GM19452 (cell line): ENCODE results near the gene FAM131B.

ENCODE experiments used
- ATAC-seq: cut with Tn5 transposase; IDR thresholded peaks from one replicate; pipeline ENCODE4 v1.9.1; 2021; ENCODE audit not compliant: unreplicated experiment

FAM131B gene

DNA sequence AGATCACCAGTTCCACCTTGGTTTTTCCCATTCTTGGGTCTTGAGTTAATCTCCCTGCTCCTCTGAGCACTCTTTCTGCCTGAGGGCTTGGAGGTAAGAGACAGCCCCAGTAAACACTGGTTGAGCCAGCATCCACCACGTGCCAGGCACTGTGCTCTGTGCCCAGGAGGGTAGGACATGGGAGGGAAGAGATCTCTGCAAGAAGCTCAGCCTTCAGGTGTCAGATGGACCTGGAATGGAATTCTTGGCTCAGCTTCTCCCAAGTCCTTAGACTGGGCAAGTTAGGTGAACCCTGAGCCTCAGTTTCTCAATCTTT lies 21.1 kb upstream of the FAM131B start:
- no peak for ATAC-seq

DNA sequence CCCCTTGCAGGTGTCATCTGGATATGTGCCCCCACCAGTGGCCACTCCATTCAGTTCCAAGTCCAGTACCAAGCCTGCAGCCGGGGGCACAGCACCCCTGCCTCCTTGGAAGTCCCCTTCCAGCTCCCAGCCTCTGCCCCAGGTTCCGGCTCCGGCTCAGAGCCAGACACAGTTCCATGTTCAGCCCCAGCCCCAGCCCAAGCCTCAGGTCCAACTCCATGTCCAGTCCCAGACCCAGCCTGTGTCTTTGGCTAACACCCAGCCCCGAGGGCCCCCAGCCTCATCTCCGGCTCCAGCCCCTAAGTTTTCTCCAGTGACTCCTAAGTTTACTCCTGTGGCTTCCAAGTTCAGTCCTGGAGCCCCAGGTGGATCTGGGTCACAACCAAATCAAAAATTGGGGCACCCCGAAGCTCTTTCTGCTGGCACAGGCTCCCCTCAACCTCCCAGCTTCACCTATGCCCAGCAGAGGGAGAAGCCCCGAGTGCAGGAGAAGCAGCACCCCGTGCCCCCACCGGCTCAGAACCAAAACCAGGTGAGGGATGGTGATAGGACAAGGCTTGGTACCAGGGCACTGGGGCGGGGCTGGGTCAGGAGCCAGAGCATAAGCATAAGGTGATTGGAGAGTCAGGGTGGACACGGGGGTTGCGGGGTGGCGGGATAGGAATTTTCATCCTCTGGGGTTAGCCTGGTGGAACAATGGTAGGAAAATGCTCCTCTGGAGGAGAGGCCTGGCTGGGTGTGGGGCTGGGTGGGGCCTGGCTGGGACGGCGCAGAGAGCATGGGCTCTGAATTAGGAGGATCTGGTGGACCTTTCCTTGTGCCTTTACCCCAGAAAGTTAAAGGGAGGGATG lies 20.5 kb upstream of the FAM131B start:
- ATAC-seq: no peak

DNA sequence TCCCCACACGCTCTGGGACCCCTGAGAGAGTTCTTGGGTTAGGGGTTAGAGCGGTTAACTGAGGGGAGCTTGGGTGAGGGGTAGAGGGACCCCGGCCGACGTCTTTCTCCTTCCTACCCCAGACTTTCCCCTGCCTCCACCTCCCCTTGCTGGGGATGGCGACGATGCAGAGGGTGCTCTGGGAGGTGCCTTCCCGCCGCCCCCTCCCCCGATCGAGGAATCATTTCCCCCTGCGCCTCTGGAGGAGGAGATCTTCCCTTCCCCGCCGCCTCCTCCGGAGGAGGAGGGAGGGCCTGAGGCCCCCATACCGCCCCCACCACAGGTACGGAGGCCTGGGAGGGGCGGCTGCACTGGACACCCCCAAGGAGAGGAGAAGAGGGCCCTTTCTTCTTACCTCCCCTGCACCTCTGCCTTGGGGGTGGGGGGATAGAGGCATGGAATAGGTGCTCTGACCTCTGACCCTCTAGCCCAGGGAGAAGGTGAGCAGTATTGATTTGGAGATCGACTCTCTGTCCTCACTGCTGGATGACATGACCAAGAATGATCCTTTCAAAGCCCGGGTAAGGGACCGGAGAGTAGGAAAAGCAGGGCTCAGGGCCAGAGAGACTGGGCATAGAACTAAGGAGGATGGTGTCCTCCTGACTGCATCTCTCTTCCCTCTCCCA lies 19.7 kb upstream of the FAM131B start:
- no peak for ATAC-seq

DNA sequence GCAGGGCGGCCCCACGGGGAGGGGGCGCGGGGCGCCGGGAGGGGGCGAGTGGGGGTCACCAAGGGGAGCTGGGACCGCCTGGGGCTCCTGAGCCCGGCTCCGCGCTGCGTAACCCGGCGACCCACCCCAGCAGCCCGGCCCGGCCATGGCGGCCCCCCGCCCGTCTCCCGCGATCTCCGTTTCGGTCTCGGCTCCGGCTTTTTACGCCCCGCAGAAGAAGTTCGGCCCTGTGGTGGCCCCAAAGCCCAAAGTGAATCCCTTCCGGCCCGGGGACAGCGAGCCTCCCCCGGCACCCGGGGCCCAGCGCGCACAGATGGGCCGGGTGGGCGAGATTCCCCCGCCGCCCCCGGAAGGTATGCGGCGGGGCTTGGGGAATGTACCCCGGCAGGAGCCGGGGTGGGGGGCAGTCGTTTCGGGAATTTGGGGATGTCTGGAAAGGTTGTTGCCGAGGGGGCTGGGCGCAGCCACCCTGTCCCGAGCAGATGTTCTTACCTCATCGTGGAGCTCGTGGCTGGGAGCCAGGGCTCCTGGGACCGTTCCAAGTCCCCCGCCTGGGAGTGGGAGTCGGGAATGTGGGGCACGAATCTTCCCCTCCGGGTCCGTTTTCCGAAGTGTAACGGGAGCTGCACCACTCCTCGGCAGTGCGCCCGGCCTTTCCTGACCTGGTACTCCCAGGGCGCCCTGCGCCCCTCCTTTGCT lies 19.1 kb upstream of the FAM131B start:
- peak; percentile 15 for ATAC-seq

DNA sequence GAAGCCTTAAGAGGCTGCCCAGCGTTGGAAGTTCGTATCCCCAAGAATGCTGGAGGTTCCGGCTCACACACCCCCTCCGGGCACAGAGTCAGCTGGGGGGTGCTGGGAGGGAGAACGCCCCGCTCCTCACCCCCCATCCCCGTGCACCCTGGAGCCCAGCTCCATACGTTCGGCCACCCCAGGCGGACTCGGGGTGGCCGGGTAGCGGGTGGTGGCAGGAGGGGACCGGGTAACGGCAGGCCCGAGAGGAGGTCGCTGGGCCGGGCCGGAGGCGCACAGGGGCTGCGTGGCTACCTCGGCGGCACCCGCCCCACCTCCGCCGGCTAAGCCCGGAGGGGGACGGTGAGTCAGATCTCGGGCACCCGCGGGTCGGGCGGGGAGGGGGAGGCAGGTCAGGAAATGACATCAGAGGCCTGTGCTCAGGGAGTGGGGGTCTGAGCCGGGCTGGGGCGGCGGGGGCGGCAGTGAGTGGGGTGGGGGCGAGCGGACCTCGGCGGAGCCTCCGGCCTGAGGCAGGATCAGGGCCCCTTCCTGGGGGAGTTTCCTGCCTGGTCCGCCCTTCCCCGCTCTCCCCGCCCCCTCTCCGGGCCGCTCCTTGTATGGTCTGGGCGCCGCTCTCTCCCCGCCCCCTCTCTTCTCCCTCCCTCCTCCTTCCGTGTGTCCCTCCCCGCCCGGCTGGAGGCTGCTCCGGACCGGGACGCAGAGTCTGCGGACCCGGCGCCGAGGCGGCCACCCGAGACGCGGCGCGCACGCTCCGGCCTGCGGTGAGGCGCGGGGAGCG lies 18.3 kb upstream of the FAM131B start, which contains the start of gene ZYX:
ZYX (plus strand) TSS at position 700 of the 781 bp plus-strand sequence. CDS start 227 bp downstream, outside the sequence.
- peak; percentile 77 for ATAC-seq

DNA sequence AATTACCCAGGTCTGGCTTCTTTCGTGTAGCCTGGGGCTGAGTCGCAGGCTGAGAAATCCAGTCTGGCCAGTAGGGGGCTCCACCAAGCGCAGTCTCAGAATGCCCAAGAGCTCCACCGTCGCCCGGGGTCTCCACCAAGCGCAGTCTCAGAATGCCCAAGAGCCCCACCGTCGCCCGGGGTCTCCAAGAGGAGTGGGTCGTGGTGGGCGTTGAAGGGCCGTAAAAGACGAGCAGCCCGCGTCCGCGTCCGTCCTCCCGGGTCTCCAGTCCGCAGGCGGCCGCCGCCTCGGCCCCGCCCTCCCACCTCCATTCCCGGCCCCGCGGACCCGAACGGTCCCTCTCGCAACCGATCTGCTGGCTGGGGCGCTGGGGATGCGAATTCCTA lies 17.7 kb upstream of the FAM131B start:
- ATAC-seq: peak; percentile 42

DNA sequence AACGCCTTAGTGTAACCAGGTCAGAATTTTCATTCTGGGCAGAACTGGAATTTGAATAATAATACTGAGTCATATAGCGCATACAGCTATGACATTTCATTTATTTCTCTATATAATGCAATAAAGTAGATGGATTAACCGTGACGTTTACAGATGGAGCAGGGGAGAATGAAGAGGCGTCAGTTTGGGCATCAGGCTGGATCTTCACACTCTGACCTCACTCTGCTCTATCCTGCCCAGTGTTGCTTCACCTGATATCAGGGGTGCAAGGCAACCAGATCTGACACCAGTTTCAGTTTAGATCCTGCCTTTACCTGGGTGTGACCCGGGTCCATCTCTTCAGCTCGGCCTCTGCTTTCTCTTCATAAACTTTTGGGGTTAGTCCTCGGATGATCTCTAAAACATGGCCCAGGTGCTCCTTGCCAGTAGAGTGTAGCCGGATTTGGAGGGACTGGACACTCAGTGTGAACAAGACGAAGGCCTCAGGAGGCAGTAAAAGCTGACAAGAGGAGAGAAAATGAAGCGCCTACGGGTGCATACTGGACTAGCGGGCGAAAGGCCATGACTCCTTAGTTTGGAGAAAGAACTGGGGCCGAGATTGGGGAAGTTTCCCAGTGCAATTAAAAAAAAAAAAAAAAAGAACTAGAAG lies 17.2 kb upstream of the FAM131B start:
- ATAC-seq: peak; percentile 1

DNA sequence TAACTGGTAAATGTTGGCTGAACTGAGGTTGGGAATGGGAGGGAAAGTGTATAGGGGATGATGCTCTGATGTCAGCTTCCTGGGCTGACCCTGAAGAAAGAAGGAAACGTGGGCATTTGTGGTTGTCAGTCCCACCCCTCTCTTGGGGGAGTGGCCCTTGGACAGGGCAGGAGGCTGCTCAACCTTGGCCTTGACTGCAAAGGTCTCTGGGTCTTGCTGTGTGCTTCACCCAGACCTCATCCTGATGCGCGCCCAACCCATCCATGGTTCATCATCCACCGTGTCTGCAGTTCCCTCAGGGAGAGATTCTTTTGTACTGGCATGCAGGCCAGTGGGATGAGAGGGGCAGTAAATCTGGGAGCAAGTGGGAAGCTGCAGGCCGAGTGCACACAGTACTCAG lies 13.9 kb upstream of the FAM131B start:
- no peak for ATAC-seq

DNA sequence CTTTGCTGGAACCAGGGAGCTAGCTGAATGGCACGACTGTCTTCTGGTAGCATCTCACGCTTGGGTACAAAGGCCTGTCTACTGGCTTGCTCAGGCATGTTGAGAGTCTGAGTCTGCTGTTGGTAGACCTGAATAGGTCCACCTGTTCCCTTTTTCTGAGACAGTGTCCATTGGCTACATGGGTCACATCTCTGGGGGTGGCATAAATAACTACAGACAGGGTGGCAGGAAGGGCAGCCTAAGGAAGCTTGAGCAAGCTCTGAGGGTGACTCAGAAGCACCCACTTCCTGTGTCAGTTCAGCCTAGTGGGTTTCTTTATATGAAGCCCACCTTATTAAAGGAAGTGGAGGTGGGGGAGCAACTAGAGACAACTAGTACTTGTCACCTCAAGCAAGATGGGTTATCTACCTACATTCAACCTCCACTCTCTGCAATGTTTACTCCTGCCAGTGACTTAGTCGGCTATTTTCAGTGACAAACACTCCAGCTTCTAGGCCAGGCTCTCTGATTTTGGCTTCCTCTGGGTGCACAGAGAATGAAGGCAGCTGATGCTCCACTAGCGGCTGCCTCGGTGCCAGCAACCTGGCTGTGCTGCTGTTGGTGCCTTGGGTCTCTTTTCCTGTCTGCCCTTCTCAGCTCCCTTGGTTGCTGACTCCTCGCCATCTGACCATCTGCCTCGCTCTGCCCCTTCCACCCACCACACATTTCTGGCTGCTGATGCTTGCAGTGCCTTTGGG lies 13.0 kb upstream of the FAM131B start:
- no peak for ATAC-seq

DNA sequence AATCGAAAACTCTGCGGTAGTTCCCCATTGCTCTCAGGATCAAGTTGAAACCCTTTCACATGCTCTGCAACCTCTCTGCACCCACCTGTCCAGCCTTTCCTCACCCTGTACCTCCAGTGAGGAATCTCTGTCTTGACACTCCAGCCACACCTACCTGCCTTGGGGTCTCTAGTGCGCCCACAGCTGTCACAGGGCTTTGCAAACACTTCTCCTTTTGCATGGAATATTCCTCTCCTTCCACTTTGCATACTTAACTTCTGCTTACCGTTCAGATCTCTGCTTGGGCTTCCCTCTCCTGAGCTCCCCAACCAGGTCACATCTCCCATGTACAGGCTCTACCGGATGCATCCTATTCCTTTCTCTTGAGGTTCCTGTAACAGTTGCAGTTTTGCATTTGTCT lies 12.0 kb upstream of the FAM131B start:
- no peak for ATAC-seq

DNA sequence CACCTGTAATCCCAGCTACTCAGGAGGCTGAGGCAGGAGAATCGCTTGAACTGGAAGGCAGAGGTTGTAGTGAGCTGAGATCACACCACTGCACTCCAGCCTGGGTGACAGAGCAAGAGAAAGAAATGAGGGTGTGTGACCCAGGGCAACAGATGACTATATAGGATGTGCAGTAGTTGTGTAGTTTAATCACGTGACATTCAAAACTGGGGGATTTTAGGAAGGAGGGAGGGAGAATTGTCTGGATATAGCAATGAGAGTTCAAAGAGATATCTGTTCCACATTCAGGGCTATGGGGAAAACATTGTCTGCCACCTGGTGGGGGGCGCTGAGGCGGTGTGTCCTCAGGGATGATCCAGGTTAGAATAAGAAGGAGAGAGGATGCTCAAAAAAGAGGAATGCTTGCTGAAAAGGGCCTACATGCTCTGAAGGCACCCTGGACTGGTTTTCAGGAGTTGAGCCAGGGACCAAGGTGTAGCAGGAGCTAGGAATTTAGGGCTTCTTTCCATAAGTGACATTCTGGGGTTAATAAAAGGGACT lies 10.8 kb upstream of the FAM131B start:
- ATAC-seq: no peak

DNA sequence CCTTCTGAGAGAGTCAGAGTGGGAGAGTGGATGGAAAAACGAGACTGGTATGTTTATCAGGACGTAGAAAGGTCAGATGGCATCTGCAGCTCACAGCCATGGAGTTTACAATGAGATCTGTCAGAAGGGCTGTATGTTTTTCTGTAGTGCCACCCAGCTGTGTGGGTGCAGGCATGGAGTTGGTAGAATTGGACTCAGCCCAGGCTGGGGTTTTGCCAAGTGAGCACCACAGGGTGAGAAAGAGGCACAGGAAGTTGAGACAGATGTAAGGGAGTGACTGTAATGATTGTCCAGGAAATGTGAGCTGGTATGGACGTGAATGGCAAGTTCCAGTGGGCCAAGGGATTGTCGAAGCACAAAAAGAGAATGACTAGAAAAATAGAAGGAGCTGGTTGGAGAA lies 9.6 kb upstream of the FAM131B start:
- ATAC-seq: no peak

DNA sequence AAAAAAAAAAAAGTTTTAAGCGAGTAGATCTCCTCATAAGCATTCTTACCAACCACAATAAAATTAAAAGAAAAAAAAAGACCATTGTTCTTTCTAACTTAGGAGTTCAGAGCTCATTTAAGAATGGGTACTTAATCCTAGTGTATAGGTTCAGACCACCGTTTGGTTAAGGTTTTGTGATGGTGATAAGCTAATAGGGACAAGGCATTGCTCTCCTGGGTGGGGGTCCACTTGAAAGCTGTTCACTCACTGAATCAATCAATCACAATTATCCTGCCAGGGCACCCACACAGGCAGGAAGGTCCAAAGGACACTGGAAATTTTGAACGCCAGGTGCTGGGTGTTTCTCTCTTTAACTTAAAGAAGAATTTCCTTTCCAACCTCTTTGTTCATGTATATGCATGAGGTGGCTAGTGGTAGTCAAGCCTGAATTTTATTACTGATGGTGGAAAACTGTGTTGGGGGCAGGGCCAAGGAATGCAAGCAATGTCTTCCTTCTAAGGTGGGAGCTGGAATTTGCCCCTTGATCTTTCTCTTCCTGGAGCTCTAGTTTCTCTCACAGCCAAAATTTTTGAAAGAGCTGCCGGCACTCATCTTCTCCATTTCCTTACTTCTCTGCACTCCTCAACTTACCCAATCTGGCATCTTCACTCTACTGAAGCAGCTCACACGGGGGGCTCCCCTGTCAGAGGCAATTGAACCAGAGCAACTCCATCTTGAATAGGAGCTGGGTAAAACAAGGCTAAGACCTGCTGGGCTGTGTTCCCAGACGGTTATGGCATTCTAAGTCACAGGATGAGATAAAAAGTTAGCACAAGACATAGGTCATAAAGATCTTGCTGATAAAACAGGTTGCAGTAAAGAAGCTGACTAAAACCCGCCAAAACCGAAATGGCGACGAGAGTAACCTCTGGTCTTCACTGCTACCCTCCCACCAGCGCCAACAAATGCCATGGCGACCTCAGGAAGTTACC lies 7.5 kb upstream of the FAM131B start:
- ATAC-seq: no peak

DNA sequence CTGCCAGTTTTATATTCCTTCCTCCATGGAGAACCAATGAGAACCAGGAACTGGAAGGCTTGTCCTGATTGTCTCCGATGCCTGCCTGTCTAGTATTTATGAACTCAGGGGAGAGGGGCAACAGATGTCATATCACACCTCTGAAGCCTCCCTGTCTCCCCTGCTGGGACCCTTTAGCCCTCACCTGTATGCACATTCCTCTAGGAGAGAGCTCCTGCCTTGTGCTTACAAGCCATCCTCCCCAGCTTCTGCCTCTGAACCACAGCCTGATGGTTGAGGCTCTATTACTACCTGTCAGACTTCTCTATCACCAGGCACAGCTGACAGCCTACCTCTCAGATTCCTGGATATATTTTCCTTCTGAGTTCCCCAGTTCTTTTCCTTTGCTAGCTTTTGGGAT lies 5.9 kb upstream of the FAM131B start:
- no peak for ATAC-seq

DNA sequence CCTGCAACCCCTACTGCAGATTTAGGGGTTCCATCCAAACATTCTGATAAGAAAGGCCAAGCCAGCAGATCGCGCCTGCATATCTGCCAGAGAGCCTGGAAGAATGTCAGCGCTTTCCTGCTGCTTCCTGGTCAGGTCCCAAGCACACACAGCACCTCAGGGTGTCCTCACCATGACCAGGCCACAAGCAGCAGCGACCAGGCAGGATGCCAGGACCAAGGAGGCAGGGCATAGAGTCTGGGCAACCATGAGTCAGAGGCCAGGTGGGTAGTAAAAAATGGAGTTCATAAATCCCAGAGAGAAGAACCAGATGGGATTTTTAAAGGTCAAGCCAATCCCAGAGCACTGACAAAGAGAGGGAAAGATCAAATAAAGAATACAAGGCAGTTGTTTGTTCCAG lies 5.5 kb upstream of the FAM131B start:
- no peak for ATAC-seq

DNA sequence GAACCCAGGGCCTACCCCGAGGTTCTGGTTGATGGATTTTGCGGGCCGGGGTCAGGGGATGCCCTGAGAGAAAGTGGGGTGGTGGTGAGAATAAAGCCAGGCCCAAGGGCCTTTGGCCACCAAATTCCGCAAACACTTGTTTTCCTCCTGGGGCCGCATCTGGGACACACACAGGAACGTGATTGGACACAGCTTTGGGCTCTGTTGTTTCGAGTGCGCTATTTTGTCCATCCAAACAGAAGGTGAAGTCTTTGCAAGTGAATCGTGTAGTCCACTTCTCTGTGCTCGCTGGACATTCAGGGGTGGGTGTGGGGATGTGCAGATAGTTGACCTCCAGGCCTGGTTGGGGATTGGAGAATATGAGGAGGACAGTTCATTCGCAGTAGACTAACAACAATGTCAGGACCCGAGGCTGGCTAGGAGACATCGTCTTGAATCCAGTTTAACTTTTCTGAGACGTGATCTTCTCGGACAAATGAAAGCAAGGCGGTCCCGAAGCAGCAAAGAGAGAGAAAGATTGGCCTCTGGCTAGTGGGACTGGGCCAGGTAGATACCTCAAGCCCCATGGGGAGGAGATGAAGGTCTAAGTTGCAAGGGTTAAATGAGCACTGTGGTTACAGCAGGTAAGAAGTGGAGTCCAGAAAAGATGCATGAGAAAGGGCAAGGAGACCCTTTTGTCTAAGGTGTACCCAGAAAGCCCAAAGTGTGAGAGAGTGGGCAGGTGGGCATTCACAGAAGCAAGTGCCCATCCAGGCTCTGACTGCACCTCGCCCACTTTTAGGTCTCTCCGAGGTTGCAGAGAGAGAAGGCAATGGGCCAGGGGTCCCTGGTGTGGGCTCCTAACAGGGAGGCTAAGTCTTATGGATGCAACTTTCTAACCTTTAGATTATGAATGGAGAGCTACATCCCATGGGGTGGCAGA lies 764 bp upstream of the FAM131B start:
- ATAC-seq: no peak

DNA sequence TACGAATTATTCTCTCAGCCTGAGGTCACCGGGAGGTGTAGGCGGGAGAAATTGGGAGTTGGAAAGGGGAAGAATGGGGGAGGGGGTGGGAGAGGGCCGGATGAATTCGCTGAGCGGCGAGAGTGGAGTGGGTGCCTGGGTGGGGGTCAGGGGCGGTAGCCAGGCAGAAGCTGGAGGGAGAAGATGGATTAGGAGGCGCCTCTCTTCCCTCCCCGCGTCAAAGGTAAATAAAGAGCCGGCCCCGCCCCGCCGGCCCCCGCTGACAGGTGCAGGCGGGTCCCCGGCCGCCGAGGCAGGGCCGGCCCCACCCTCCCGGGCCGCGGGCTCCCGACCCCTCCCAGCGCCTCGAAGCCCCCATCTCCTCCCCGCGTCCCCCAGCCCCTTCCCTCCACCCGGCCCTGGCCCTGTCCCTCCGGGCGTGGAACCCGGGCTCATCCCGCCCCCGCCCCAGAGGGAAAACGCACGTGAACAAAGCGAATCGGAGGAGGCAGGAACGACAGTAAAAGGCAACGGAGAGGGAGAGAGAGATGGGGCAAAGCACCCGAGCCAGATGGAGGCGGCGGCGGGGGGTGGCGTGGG lies 872 bp downstream of the FAM131B start:
- ATAC-seq: no peak
